Loucy (cell line): Measurements from ENCODE around the gene DYNC1I2.

Experiments
- H2AFZ ChIP-seq: fragments of 200-600 bp; sonication (generic); 2 replicates; pipeline ENCODE4 v1.6.0; 2016; ENCODE audit warnings: antibody characterized with exemption, mild to moderate bottlenecking, low read length, moderate library complexity
- H3F3A ChIP-seq: fragments of 200-600 bp; 2 replicates; pipeline ENCODE4 v1.6.0; 2016; ENCODE audit warnings: antibody characterized with exemption, low read depth, mild to moderate bottlenecking
- H3K27me3 ChIP-seq: fragments of 200-600 bp; sonication (generic); 2 replicates; pipeline ENCODE4 v1.6.1; 2014; ENCODE audit warnings: low read length, mild to moderate bottlenecking; ENCODE audit not compliant: insufficient read depth, poor library complexity, severe bottlenecking
- H3K36me3 ChIP-seq: fragments of 200-600 bp; sonication (generic); 2 replicates; pipeline ENCODE4 v1.6.1; 2016; ENCODE audit warnings: low read length; ENCODE audit not compliant: insufficient read depth
- H3K4me1 ChIP-seq: fragments of 200-600 bp; sonication (generic); 2 replicates; pipeline ENCODE4 v1.5.1; 2014; ENCODE audit warnings: low read length, mild to moderate bottlenecking; ENCODE audit not compliant: insufficient read depth, poor library complexity, severe bottlenecking
- H3K4me2 ChIP-seq: fragments of 200-600 bp; sonication (generic); 2 replicates; pipeline ENCODE4 v1.6.0; 2014; ENCODE audit warnings: antibody characterized with exemption, low read length, low read depth, mild to moderate bottlenecking; ENCODE audit not compliant: poor library complexity, severe bottlenecking
- H3K4me3 ChIP-seq: fragments of 200-600 bp; sonication (generic); 2 replicates; pipeline ENCODE4 v1.5.1; 2014; ENCODE audit warnings: low read length, mild to moderate bottlenecking, mixed read lengths; ENCODE audit not compliant: poor library complexity, severe bottlenecking
- H3K79me2 ChIP-seq: fragments of 200-600 bp; sonication (generic); 2 replicates; pipeline ENCODE4 v1.6.1; 2014; ENCODE audit warnings: low read length; ENCODE audit not compliant: insufficient read depth
- H3K9ac ChIP-seq: fragments of 200-600 bp; sonication (generic); 2 replicates; pipeline ENCODE4 v1.6.0; 2014; ENCODE audit warnings: mild to moderate bottlenecking, low read depth, low read length, moderate library complexity; ENCODE audit not compliant: poor library complexity, severe bottlenecking
- H3K9me2 ChIP-seq: fragments of 200-600 bp; sonication (generic); replicated peaks from 2 replicates; pipeline ENCODE4 v1.6.1; 2016; ENCODE audit warnings: low read depth, low read length, mixed read lengths
- H3K9me3 ChIP-seq: fragments of 200-600 bp; sonication (generic); 2 replicates; pipeline ENCODE4 v1.6.1; 2014; ENCODE audit warnings: mild to moderate bottlenecking, antibody characterized with exemption, low read length, low read depth; ENCODE audit not compliant: insufficient read depth
- H4K20me1 ChIP-seq: fragments of 200-600 bp; sonication (generic); 2 replicates; pipeline ENCODE4 v1.6.0; 2014; ENCODE audit warnings: antibody characterized with exemption, low read length, mild to moderate bottlenecking; ENCODE audit not compliant: insufficient read depth, poor library complexity, severe bottlenecking
- CTCF ChIP-seq: fragments of 200-600 bp; sonication (generic); conservative IDR thresholded peaks from 2 replicates; pipeline ENCODE4 v1.5.1; 2014; ENCODE audit warnings: mild to moderate bottlenecking, antibody characterized with exemption, low read length
- EZH2phosphoT487 ChIP-seq: fragments of 200-600 bp; IDR thresholded peaks from 2 replicates; pipeline ENCODE4 v1.6.1; 2018; ENCODE audit warnings: antibody characterized with exemption, mild to moderate bottlenecking, moderate library complexity, borderline replicate concordance

DYNC1I2 gene

GRCh38 chr2:171688129-171688465 is 828 bp downstream of the DYNC1I2 start:
- H3K79me2 ChIP-seq: peaks cover 54% of the 10 kb centered on the region
- TF ChIP-seq CTCF (no peak), EZH2phosphoT487 (no peak)

GRCh38 chr2:171692331-171692730 is 5.1 kb downstream of the DYNC1I2 start:
- Histone ChIP-seq H3K4me2 (peak overlapping the region; percentile 95), H3K4me3 (peak overlapping the region; percentile 83), H3F3A (no peaks in the 10 kb centered on the region), H3K9me2 (no peaks in the 10 kb centered on the region), H3K9ac (no peak overlapping the region), H3K36me3 (peaks cover 35% of the 10 kb centered on the region; the same call in 1 of the 2 replicates), H3K27me3 (no peaks in the 10 kb centered on the region), H3K4me1 (peaks cover 50% of the 10 kb centered on the region), H3K79me2 (peaks cover 74% of the 10 kb centered on the region), H3K9me3 (no peaks in the 10 kb centered on the region), H4K20me1 (peaks cover 44% of the 10 kb centered on the region), H2AFZ (no peak overlapping the region)
- TF ChIP-seq CTCF: no peak
- TF ChIP-seq EZH2phosphoT487: no peak

More at GRCh38 chr2:171688129-171688465, 828 bp downstream of the DYNC1I2 start:
- Histone ChIP-seq H3K9ac (peak overlapping the region; percentile 82), H3K4me3 (peak overlapping the region; percentile 83), H4K20me1 (peaks cover 44% of the 10 kb centered on the region), H3K4me1 (peaks cover 41% of the 10 kb centered on the region), H3K27me3 (no peaks in the 10 kb centered on the region), H2AFZ (peak overlapping the region; percentile 94), H3K9me2 (no peaks in the 10 kb centered on the region), H3K36me3 (peaks cover 5% of the 10 kb centered on the region; the same call in 1 of the 2 replicates), H3K4me2 (peak overlapping the region; percentile 95), H3F3A (no peaks in the 10 kb centered on the region), H3K9me3 (no peaks in the 10 kb centered on the region)

GRCh38 chr2:171702781-171703556 is 15.7 kb downstream of the DYNC1I2 start:
- H3K4me2 ChIP-seq: no peak overlapping the region
- no peak for TF ChIP-seq EZH2phosphoT487

More at GRCh38 chr2:171702781-171703556, 15.7 kb downstream of the DYNC1I2 start:
- Histone ChIP-seq H4K20me1 (peaks cover 32% of the 10 kb centered on the region), H3K4me3 (no peak overlapping the region), H3K9me2 (no peaks in the 10 kb centered on the region), H3K79me2 (peaks cover 34% of the 10 kb centered on the region; the same call in 1 of the 2 replicates), H3K36me3 (peaks cover 31% of the 10 kb centered on the region; the same call in 1 of the 2 replicates), H3K9ac (no peak overlapping the region), H3K4me1 (no peaks in the 10 kb centered on the region), H3K27me3 (no peaks in the 10 kb centered on the region), H3K9me3 (no peaks in the 10 kb centered on the region), H3F3A (no peaks in the 10 kb centered on the region), H2AFZ (no peak overlapping the region)
